Left ventricle myocardium superior (tissue), 1 donor: ENCODE data around the gene FAM149A. TPM values are rescaled to one million over a fixed set of nuclear protein-coding genes. Genes with fewer than 3 reads are reported as not detected.

Source experiments
- ATAC-seq: fragments of 200-7000 bp; cut with Tn5 transposase; one replicate; pipeline ENCODE4 v1.9.1; 2020; ENCODE audit warnings: mild to moderate bottlenecking, moderate library complexity
- DNase-seq: peaks from one replicate; pipeline ENCODE4 v3.0.0-alpha.2; 2020
- intact Hi-C: fragments of 100-400 bp; cut with micrococcal nuclease; formaldehyde crosslinking; loops from one replicate; pipeline ENCODE4 v1.11.0; 2022
- total RNA-seq: library from RNA; stranded (reverse); fragmentation: NEBNext Ultra II Directional; extraction: Animal tissue kit (Norgen Biotek cat#: 25700); gene quantifications from one replicate; pipeline ENCODE4 v1.2.1, GENCODE V29; 2021
- donor health status: DM: no; HTN: yes; CAD: no; lungs with severe emphysema.

Gene FAM149A
- total RNA-seq, 1 donor from 2014 or later = 12.8 TPM

DNA sequence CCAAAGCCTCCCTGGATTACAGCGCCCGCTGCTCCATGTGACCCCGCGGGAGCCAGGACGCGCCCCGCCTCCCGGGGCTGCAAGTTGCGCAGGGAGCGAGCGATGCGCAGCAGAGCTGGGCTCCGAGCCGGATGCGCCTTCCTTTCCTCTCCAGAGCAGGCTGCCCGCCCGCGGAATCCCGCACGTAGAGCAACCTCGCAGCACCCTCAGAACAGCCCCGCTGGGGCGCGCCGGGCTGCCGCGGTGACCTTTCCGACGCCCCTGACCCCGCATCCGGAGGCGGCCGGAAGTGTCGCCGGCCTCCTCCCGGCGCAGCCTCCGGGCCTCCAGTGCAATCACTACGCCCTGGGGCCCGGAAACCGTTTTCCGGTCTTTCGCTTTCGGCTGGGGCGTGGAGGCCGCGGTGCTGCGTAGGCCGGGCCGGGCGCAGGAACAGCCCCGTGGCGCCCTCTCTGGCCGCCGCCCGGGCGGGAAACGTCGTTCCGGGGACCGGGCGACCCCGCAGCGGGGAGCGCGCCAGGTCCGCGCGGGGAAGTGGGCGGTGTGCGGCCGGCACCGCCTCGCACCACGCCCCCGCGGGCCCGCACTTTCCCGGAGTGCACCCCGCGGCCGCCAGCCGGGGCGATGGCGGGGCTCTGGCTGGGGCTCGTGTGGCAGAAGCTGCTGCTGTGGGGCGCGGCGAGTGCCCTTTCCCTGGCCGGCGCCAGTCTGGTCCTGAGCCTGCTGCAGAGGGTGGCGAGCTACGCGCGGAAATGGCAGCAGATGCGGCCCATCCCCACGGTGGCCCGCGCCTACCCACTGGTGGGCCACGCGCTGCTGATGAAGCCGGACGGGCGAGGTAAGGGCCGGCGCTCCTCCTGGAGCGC lies 86.9 kb downstream of the FAM149A start, which contains the start of gene CYP4V2:
TSS of gene CYP4V2 (plus strand) at position 368 of the 866 bp plus-strand sequence. CDS start at position 625, 257 bp downstream.
- peak; percentile 91 for DNase-seq

GRCh38 chr4:186192066-186192612 lies 87.6 kb downstream of the FAM149A start:
- no peak for DNase-seq
- peak; percentile 29 for ATAC-seq
- intact Hi-C loops = no loop called here

More for the DNA sequence above, 86.9 kb downstream of the FAM149A start, which contains the start of gene CYP4V2:
- intact Hi-C loops = no loop called here
- peak; percentile 87 for ATAC-seq

DNA sequence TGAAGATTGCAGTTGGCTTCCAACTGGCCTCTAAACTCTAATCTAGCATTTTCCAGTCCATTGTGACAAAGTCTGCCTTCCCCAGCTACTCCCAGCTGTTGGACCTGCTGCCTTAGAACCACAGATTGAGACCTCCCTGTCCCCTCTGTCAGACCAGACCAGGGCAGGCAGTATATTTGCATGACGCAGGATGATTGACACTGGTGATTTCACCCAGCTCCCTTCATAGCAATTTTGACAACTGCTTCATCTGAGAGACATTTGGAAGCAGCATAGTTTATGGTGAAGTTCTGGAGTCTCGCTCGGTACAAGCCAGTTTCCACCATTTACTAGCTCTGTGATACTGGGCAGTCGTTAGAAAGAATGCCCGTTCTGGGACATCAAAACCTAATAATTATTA lies 89.3 kb downstream of the FAM149A start:
- intact Hi-C loops = no loop called here
- ATAC-seq (no peak), DNase-seq (no peak)

- no peak for DNase-seq
- intact Hi-C loops = no loop called here
- ATAC-seq = no peak
Measured at GRCh38 chr4:186196063-186196462, 91.6 kb downstream of the FAM149A start.

DNA sequence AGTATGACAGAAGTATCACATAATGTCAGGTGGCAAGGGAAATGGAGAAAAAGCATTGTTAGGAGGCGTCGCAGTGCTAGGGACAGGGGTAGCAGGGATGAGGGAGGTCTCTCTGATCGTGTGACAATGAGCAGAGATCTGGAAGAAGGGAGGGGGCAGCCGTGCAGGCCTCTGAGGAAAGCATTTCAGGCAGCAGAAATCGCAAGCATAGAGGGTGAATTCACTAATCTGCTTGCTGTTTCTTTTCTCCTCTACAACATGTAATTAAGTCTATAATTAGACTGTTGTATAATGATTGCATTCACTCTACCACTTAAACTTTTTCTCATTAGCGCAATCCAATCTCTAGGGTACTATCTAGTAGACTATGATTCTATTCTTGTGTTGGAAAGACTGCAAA lies 96.0 kb downstream of the FAM149A start:
- ATAC-seq = peak; percentile 58
- intact Hi-C loops = no loop called here
- DNase-seq = no peak

DNA sequence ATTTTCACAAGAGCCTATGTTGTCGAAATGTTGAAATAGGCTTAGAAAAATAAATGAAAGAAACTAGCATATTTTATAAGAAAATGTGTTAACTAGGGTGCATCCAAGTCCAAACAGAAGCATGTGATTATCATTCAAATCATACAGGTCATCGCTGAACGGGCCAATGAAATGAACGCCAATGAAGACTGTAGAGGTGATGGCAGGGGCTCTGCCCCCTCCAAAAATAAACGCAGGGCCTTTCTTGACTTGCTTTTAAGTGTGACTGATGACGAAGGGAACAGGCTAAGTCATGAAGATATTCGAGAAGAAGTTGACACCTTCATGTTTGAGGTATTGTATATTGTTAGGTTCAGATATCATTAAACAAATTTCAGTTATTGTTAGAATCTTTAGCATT lies 96.5 kb downstream of the FAM149A start:
- intact Hi-C loops = no loop called here
- ATAC-seq (peak; percentile 55), DNase-seq (no peak)

GRCh38 chr4:186201535-186202230 lies 97.2 kb downstream of the FAM149A start:
- intact Hi-C loops = no loop called here
- peak; percentile 75 for ATAC-seq
- peak; percentile 52 for DNase-seq

- ATAC-seq (no peak), DNase-seq (no peak)
- intact Hi-C loops = no loop called here
Measured at GRCh38 chr4:186202490-186203140, 98.1 kb downstream of the FAM149A start.

DNA sequence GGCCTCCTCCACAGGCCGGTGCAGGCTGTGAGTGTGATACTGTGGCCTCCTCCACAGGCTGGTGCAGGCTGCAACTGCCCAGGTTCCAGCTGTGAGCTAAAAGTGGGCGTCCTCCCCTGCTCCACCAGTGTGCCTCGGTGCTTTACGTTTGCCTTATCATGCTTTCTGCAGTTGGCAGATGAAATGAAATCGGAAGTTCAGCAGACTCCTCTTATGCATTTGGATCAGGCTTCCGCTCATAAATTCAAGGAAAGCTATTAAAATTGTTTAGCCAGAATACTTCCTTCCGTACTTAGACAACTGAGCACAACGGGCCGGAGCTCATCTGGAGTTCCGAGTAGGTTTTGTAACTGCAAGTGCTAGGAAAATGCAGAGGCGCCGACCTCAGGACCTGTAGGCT lies 98.9 kb downstream of the FAM149A start:
- DNase-seq = no peak
- no peak for ATAC-seq
- intact Hi-C loops = no loop called here

DNA sequence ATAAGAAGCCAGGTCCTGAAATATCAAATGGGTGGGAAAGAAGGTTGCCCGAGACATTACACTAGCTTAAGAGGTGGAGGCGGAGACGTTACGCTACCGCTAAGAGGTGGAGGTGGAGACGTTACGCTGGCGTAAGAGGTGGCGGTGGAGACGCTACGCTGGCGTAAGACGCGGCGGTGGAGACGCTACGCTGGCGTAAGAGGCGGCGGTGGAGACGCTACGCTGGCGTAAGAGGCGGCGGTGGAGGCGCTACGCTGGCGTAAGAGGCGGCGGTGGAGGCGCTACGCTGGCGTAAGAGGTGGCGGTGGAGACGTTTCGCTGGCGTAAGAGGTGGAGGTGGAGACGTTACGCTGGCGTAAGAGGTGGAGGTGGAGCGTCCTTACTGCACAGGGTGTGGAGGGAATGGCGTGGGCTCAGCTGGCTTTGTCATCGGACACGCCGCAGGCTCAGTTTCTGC lies 99.6 kb downstream of the FAM149A start:
- DNase-seq (no peak), ATAC-seq (no peak)
- intact Hi-C loops = no loop called here

DNA sequence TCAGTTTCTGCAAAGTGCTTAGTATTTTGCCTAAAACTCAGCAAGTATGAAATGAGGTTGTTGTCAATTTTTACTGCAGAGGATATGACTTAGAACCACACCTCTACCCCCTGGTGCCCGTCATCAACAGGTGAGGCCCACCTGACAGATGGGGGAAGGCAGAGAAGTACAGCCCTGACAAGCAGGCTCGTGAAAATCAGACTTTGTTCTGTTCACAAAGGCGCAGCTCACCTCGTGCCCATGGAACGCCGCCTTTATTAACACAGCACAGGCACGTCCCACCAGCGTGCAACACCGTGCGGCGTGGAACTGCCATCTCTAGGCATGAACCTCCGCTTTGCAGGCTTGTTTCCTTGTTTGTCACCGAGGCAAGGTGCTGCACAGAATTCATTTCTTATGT lies 100.2 kb downstream of the FAM149A start:
- no peak for ATAC-seq
- DNase-seq = no peak
- intact Hi-C loops = no loop called here

GRCh38 chr4:186205156-186205555 lies 100.7 kb downstream of the FAM149A start:
- ATAC-seq = no peak
- no peak for DNase-seq
- intact Hi-C loops = no loop called here

GRCh38 chr4:186216465-186217024 lies 112.0 kb downstream of the FAM149A start:
- DNase-seq = no peak
- ATAC-seq = no peak

DNA sequence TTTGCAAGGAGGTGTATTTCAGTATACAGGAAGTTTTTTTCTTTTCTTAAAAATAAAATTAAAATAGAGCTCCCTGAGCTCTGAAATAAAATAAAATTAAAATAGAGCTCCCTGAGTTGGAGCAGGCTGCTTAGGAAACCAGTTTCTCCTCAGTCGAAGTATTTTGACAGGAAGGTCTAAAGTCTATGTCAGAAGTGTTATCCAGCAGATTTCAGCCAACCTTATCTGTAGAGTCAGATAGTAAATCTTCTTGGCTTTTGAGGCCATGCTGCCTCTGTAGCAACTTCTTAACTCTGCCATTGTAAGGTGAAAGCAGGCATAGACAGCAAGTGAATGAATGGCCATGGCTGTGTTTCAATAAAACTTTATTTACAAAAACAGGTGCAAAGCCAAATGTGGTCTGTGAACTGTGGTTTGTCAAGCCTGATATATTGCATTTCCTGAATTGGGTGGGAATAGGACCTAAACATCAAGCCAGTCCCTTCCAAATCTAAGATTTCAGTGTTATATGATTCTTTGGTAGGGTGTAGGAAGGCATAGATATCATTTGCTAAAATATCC lies 113.3 kb downstream of the FAM149A start:
- no peak for DNase-seq

More at GRCh38 chr4:186216465-186217024, 112.0 kb downstream of the FAM149A start:
- intact Hi-C loops = no loop called here

DNA sequence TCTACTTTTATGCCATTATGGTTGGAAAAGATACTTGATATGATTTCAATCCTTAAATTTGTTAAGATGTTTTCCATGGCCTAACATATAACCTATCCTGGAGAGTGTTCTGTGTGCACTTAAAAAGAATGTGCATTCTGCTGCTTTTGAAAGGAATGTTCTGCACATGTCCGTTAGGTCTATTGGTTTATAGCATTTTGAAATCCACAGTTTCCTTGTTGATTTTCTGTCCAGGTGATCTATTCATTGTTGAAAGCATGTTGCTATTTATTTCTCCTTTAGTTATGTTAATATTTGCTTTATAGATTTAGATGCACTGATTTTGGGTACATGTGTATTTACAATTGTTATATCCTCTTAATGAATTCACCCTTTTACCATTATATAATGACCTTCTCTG lies 117.1 kb downstream of the FAM149A start:
- intact Hi-C loops = no loop called here
- ATAC-seq = no peak
- DNase-seq = no peak

More for the DNA sequence above, 113.3 kb downstream of the FAM149A start:
- intact Hi-C loops = no loop called here
- ATAC-seq = no peak
